HG03521 (cell line): ENCODE measurements around the gene SLIT1.

ENCODE experiments used
- ATAC-seq: cut with Tn5 transposase; IDR thresholded peaks from one replicate; pipeline ENCODE4 v1.9.1; 2021; ENCODE audit warnings: mild to moderate bottlenecking, moderate library complexity; ENCODE audit not compliant: unreplicated experiment

SLIT1 gene

DNA sequence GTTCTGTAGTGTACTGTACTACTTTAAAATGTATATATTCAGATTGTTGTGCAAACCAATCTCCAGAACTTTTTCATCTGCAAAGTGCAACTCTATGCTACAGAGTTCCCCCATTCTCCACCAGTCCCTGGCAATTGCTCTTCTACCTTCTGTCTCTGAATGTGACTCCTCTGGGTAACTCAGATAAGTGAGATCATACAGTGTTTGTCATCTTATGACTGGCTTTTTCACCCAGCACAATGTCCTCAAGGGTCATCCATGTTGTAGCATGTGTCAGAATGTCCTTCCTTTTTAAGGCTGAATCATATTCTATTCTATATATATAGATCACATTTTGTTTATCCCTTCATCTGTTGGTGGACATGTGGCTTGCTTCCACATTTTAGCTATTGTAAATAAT is 10.8 kb downstream of the SLIT1 start:
- no peak for ATAC-seq

DNA sequence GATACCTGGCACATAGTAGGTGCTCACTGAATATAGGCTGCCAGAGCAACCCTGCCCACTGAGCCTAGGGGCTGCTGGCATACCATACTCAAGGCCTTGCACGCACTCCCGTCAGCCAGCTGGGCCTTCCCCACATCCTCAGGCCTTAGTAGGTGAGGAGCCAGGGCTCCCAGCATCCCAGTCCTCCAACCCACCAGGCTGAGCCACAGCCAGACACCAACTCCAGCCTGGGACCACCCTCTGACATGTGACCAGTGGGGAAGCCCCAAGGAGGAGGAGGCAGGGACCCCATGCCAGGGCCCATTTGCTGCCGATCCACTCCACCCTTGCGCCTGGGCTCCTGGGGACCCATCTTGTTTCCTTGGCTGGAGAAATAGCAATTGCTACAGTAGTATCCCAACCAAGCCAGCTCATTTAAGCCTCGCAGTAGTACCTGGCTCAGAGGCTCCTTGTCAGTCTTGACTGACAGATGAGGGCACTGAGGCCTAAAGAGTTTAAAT is 11.4 kb downstream of the SLIT1 start:
- no peak for ATAC-seq

DNA sequence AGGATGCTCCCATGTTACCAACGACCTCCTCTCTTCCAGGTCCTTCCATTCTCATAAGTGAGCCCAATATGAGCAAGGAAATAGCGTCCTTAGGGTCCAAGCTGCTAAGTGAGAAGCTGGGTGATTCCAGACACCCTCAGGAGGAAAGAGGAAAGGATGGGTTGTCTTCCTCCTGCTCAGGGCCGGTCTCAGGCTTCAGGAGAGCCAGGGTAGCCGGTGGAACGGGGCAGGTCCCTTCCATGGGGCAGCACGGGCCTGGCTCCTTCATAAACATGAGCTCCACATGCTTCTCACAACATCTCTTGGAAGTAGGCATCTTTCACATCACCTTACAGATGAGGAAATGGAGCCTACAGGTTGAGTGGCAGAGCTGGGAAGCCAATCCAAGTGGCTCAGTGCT is 12.7 kb downstream of the SLIT1 start:
- no peak for ATAC-seq

DNA sequence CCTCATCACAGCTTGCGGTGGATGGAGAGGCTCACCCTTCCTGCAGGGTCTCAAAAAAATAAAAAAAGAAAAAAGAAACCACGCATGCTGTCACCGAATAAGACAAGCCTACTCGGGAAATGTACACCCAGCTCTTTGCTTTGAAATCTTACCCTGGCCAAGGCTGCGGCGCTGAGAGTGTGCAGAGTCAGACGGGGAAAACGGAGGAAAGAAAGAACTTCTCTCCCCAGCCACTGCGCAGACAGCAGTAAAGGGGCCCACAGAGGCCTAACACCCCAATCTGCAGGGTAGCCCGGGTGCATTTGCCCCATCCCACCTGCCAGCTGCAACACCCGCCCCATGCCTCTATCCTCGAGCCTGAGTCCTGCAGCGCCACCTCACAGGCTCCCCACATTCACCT is 14.8 kb downstream of the SLIT1 start:
- ATAC-seq, result no peak

DNA sequence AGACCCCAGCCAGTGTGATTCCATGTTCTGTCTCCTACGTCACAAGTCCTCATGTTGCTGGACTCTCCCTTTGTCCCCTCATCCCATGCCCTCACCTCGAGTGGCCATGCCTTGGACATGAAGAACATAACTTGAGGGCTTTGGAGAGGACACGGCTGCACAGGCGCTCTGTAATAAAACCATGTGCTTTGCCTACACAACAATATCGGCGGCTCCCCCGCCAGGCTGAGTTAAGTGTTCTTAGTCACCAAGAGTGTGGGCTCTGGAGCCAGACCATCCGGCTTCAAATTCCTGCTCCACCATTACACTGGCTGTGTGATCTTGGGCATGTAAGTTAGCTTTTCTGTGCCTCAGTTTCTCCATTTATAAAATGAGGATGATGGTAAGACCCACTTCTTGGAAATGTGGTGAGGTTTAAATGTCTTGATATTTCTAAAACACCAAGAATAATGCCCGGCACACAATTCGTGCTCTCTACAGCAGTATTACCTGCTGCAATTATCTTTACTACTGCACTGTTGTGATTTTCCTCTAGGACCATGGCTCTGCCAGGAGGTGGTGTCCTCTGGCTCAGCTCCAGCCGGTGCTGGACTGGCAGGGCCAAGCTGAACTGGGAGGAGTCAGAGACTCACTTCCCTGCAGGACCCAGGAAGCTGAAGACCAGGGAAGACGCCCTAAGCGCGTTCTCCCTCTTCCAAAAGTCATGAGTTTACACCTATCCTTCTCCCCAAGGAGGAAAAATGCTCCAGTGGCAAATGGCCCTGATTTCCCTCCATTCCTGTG is 15.7 kb downstream of the SLIT1 start:
- ATAC-seq, result no peak

DNA sequence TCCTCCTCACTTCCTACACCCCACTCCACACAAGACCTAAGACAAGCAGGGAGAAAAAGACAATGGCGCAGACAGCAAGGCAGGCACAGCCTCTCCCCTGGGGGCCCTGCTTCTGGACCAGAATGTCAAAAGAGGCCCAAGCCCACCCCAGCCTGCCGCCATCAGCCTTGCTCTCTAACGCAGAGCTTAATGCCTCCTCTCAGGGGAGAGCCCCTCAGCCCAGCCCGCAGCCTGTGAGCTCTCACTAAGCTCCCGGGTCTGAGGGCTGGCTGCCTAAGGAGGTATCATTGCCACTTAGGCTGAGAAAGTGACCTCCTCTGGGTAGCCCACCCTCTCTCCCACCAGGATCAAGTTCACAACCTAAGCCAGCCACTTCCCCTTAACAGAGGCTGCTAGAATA is 16.7 kb downstream of the SLIT1 start:
- ATAC-seq, result no peak

DNA sequence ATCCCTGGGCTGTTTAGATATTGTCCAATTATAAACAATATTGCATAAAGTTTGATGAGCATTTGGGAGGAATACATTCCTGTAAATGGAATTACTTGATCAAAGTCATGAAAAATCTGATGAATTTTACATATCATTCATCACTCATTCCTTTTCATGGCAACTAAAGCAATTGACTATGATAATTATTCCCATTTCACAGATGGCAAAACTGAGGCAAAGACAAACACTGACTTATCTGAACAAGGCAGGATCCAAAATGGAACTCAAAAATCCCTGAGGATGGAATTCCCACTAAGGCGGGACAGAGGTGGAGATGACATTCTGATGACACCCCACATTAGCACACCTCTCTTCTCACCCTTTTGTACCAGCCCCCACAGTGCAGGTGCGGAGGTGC is 17.1 kb downstream of the SLIT1 start:
- ATAC-seq, result no peak

DNA sequence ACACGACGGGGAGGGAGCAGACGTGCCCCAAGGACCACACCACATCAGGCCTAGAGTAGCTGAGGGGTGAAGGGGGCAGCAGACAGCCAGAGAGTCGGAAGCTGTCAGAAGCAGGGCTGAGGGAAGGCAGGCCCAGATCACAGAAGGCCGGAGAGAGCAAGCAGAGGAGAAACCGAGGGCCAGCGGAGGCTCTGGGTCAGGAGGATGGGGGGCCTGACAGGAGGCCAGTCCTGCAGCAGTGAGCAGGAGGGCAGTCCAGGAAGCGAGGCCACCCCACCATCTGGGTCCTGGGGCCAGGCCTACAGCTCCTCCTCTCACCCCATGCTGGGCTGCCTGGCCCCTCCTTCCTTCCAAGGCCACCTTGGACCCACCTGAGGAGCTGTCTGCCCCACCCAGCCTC is 20.3 kb downstream of the SLIT1 start:
- no peak for ATAC-seq

DNA sequence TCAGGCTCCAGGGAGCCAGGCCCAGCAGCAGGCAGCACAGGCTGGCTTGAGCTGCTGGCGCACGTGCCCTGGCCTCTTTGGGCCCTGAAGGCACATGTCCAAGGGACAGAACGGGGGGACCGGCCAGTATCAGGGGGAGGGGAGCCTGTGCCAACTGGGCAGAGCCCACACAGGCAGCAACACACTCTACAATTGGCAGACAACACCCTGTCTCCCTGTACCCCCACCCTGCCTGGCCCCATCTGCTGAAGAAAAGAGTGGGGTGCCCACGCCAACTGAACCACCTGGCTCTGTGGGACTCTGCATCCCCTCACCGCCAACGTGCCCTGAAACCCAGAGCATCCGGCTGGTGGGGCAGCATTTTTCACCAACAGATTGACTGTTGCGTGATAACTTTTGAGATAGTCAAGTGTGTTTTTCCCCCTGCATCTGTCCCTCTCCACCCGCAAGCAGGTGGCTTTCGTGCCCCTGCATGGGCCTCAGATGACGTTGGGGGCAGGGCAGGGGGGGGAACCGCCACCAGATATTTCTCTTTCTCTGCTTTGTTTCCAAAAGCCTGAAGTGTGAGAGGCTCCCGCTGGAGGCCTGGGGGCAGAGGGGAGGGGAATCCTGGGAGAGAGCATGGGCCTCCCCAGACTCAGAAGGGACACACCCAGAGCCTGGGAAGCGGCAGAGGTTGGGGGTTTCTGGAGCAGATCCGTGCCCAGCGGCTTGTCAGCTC is 21.8 kb downstream of the SLIT1 start:
- no peak for ATAC-seq

DNA sequence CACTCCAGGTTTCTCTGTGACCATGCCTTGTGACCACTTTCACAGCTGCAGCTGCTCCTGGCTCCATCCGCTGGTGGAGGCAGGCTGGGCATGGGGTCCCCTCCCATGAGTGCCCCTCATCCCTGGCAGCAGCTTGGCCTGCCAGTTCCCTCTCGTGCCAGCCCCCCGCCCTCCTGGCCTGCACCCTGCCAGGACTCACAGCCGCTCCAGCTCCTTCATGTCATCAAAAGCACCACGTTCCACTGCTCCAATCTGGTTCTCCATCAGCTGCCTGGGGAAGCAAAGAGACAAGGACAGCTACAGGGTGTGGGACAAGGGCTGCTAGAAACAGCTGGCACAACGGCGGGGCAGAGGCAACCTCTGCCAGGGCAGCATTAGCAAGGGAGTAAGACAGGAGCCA is 22.6 kb downstream of the SLIT1 start:
- ATAC-seq, result no peak

DNA sequence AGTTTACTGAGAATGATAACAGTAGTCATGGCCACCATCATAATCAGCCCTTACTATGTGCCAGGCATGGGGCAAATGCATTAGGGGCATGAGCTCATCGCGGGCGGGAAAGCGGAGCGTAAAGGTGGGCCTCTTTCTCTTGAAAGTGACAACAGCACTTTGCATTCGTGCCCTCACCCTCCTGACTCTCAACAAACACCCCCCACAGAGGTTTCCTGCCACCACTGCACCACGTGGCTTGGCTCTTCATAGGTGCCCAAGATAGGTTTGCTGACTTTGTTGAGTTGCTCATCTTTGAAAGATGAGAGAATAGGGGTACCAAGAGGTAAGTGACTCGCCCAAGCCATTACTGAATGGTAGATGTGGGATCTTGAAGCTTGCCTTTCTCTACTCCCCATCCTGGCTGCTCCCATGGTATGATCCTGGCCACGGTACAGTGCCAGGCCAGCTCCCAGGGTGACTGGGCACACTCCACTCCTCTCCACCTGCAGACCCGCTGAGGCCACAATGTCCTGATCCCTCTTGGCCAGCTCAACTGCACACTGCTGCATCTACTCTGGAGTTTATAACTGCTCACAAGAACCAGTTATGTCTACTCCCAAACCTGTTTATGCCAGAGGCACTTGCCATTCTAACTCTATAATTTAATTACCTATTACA is 26.0 kb downstream of the SLIT1 start:
- no peak for ATAC-seq

DNA sequence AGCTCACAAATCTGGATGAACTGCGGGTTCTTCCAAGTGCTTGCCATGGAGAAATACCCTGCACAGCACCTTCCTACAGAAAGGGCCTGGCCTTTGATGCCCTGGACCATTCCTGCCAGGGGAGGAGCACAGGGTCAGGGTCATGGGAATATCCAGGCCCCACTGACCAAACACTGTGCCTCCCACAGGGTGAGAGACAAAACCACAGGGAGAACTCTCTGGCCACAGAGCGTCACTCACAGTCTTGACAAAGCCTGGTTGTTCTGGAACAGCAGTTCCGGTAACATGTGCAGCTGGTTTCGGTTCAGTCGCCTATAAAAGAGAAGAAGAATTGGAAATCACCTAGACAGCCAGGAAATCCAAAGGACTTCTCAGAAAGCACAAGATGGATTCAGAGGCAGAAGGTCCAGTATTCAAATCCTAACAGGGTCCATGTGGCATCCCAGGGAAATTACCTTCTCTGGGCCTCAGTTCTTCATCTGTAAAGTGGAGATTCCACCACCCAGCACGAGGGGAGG is 28.1 kb downstream of the SLIT1 start:
- no peak for ATAC-seq

DNA sequence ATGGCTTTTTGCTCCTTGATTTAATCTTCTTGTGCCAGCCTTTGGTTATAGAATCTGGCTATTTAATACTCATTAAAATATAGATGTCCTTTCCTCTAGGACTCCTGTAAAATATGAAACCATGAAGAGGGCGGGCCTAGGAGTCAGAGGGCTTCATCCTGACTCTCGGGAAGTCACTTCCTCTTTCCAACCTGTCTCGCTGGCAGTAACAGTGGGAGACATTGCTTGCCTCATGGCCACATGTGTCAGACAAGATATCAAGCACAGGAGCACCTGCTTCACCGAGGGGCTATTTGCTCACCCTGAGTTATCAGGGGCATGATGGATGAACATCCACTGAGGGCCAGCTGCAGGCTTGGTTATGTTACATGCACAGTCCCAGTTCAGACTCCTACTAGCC is 31.0 kb downstream of the SLIT1 start:
- no peak for ATAC-seq

DNA sequence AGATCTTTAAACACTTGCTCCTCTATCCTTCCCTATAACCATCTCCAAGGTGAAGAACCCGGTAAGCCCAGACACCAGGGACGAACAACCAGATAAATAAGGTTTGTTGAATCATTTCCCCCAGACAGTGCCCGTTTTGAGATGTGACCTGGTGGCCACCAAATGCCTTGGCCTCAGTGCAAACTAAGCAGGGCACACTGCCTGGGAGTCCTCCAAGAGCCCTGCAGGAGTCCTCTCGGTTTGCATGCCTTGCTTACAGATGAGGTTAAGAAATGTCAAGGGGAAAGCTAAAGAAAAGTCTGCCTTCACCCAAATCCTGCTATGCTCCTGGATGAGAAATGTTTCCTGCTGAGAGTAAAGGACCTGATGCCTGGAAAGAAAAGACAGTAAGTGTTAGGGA is 31.6 kb downstream of the SLIT1 start:
- ATAC-seq, result no peak

DNA sequence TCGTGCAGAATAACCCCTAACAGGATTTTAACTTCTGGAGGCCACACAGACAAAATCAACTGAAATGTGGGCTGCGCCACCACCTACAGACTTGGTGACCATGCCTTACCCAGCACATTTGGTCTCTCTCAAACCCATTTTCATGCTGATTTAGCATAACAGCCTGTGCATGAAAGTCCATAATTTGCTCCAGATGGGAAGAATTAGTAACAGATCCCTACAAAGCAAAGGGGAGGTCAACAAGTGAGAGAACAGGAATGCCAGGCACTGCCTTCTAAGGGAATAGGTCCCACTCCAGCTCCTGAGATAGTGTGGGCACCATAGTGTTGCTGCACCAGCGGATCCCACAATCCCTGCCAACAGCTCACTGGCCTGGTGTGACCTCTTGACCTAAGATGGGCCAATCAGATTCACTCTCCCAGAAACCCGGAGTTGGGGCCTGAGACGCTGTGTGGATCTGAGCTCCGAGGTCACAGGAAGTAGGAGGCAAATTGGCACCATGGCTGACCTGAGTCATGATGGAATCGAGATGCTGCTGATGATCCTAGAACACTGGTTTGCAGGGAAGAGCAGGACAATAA is 32.4 kb downstream of the SLIT1 start:
- no peak for ATAC-seq

DNA sequence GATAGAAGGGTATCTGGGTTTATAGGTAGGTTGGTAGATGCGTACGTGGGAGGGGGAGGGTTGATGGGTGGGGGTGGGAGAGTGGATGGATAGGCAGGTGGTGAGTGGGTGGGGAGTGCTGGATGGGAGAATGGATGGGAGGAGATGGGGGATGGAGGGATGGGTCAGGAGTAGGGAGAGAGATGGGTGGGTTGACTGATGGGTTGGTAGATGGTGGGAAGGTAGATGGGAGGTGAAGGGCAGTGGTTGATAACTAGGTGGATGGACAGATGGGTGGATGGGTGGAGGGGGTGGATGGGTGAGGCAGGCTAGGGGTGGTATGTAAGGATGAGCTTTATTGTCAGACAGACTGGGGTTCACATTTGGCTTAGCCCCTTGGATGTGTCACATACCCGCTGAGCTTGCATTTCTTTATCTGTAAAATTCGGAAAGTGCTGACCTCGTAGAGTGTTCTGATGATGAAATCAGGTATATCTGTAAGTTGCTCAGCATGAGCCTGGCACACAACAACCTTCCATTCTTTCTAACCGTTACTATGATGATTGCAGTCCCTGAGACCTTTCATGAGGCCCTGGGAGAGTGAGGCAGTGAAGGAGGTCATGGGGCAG is 34.3 kb downstream of the SLIT1 start:
- ATAC-seq, result no peak

DNA sequence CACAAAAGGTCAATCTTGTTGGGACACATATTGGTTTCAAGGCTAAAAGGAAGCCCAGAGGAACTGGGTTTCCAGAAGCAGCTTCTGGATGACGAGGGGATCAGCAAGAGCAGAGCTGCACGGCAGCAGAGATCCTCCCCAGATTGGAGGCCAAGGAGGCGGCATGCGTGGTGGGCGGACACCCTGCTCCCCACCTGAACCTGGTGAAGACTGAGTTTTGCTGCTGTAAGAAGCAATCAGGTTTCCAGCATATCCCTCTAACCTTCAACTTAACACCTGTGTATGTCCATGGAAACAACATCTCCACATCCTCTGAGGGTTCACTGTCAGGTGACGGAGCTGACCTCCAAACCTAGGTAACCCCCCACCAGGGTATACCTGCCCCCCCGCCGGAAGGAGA is 35.1 kb downstream of the SLIT1 start:
- no peak for ATAC-seq

DNA sequence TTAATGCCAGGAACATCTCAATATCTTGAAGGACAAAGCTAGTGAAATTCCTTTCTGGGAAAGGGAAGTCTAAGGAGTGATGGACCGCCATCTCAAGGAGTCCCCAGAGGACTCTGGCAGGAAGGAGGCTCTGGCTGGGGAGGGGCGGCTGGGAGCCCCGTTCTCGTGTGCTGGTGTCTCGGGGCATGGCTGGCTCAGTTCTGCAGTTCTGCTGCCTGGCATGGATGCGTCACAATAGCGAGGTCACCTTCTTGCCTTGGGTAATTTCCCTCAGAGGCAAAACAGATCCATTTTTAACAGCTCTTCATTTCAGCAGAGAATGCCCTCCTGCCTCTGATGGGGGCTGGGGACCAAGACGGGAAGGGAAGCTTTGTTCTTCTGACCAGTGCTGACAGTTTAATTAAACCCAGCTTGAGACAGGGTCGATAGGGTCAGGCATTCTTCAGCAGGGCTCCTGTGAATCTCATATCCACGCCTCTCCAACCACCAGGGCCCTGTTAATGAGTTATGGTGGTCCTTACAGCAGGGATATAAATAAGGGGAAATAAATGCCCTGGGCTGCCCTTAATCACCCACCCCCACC is 35.7 kb downstream of the SLIT1 start:
- ATAC-seq, result no peak

DNA sequence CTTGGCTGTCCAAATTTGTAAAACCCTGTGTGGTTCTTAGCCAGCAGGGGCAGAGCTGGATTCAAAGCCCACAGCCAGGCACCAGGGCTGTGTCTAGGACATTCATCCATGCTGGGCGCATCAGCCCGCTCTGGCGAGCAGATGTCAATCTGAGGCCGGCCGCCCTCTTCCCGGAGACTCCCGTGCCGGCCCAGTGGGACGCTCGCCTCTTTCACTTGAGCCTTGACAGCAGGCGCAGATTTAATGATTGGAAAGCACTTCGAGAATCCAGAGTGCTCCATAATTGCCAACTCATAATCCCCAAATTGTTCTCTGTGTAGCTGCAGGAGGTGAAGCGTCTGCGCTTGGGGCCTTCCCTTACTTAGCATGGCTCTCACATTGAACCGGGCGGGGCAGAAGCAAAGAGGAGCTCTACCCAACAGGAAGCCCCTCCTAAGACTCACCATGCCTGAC is 36.7 kb downstream of the SLIT1 start:
- no peak for ATAC-seq

DNA sequence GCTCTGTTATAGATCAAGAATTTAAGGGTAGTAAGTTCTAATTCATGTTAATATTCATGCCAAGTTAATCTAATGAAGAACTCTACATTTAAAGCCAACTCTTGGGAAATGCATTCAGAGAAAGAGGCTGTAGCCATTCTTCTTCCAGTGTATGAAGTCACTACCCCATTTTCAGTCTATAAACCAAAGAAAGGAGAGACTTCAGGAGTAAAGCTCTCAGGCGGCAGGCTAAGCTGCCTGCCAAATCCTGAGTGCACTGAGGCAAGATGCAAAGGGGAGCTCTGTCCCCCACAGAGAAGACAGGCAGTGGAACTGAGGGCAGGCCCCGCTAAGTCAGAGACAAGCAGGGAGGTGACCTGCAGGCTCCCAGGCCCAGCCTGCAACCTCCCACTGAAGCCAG is 41.5 kb downstream of the SLIT1 start:
- no peak for ATAC-seq
